SK-N-SH treated with all-trans-retinoic acid at 6 μM for 48 hours (cell line): ENCODE results near the gene SCN2A.

ENCODE experiments used
- ATAC-seq: fragments of 200-7000 bp; cut with Tn5 transposase; 3 replicates; pipeline ENCODE4 v1.9.1; 2020; ENCODE audit warnings: mild to moderate bottlenecking, moderate library complexity
- ARNTL ChIP-seq: fragments of 450-650 bp; formaldehyde crosslinking; IDR thresholded peaks from 2 replicates; pipeline ENCODE4 v1.5.0; 2020; ENCODE audit warnings: low read depth, mild to moderate bottlenecking, moderate library complexity, borderline replicate concordance
- CSDC2 ChIP-seq: fragments of 250-450 bp; sonication (Bioruptor Pico); IDR thresholded peaks from 2 replicates; pipeline ENCODE4 v1.5.0; 2020; ENCODE audit warnings: mild to moderate bottlenecking, moderate library complexity
- ESRRG ChIP-seq: fragments of 250-450 bp; sonication (Bioruptor Pico); IDR thresholded peaks from 2 replicates; pipeline ENCODE4 v1.6.1; 2021; ENCODE audit warnings: mild to moderate bottlenecking
- ISL1 ChIP-seq: fragments of 250-450 bp; sonication (Bioruptor Pico); IDR thresholded peaks from 2 replicates; pipeline ENCODE4 v2.1.2; 2022; ENCODE audit warnings: mild to moderate bottlenecking, moderate library complexity
- OSR1 ChIP-seq: fragments of 250-450 bp; sonication (Bioruptor Pico); IDR thresholded peaks from 2 replicates; pipeline ENCODE4 v1.8.0; 2022; ENCODE audit warnings: moderate library complexity, mild to moderate bottlenecking, inconsistent platforms
- PATZ1 ChIP-seq: fragments of 250-450 bp; sonication (Bioruptor Pico); IDR thresholded peaks from 2 replicates; pipeline ENCODE4 v1.8.0; 2020; ENCODE audit warnings: mild to moderate bottlenecking, moderate library complexity, borderline replicate concordance
- POU6F1 ChIP-seq: fragments of 250-450 bp; sonication (Bioruptor Pico); IDR thresholded peaks from 2 replicates; pipeline ENCODE4 v1.8.0; 2021; ENCODE audit warnings: low read depth, mild to moderate bottlenecking, moderate library complexity, borderline replicate concordance
- PPARA ChIP-seq: fragments of 250-450 bp; sonication (Bioruptor Pico); IDR thresholded peaks from 2 replicates; pipeline ENCODE4 v1.5.0; 2020; ENCODE audit warnings: mild to moderate bottlenecking, borderline replicate concordance
- RARB ChIP-seq: fragments of 250-450 bp; sonication (Bioruptor Pico); IDR thresholded peaks from 2 replicates; pipeline ENCODE4 v1.8.0; 2021; ENCODE audit warnings: mild to moderate bottlenecking, moderate library complexity
- SNAI2 ChIP-seq: fragments of 250-450 bp; sonication (Bioruptor Pico); IDR thresholded peaks from 2 replicates; pipeline ENCODE4 v1.5.0; 2020; ENCODE audit warnings: mild to moderate bottlenecking, moderate library complexity
- TCF4 ChIP-seq: fragments of 250-450 bp; sonication (Bioruptor Pico); IDR thresholded peaks from 2 replicates; pipeline ENCODE4 v1.8.0; 2021; ENCODE audit warnings: mild to moderate bottlenecking, moderate library complexity, borderline replicate concordance
- TOX ChIP-seq: fragments of 250-450 bp; sonication (Bioruptor Pico); IDR thresholded peaks from 2 replicates; pipeline ENCODE4 v1.8.0; 2021; ENCODE audit warnings: mild to moderate bottlenecking, moderate library complexity, borderline replicate concordance
- TSHZ2 ChIP-seq: fragments of 250-450 bp; sonication (Bioruptor Pico); IDR thresholded peaks from 2 replicates; pipeline ENCODE4 v1.5.0; 2020; ENCODE audit warnings: mild to moderate bottlenecking, moderate library complexity
- ZC3H10 ChIP-seq: fragments of 250-450 bp; sonication (Bioruptor Pico); IDR thresholded peaks from 2 replicates; pipeline ENCODE4 v1.5.1; 2021; ENCODE audit warnings: mild to moderate bottlenecking, moderate library complexity
- ZFP30 ChIP-seq: fragments of 450-650 bp; formaldehyde crosslinking; IDR thresholded peaks from 2 replicates; pipeline ENCODE4 v1.5.0; 2022; ENCODE audit warnings: mild to moderate bottlenecking, moderate library complexity
- ZNF565 ChIP-seq: fragments of 450-650 bp; formaldehyde crosslinking; conservative IDR thresholded peaks from 2 replicates; pipeline ENCODE4 v1.5.0; 2020; ENCODE audit warnings: low read depth, mild to moderate bottlenecking, moderate library complexity
- ZNF70 ChIP-seq: fragments of 450-650 bp; formaldehyde crosslinking; IDR thresholded peaks from 2 replicates; pipeline ENCODE4 v1.5.0; 2020; ENCODE audit warnings: mild to moderate bottlenecking, moderate library complexity
- ZNF8 ChIP-seq: fragments of 450-650 bp; formaldehyde crosslinking; IDR thresholded peaks from 2 replicates; pipeline ENCODE4 v1.5.0; 2020; ENCODE audit warnings: mild to moderate bottlenecking, moderate library complexity
- TF ChIP-seq, protein P1 (sequence below): fragments of 250-450 bp; sonication (Bioruptor Pico); IDR thresholded peaks from 2 replicates; pipeline ENCODE4 v1.5.1; 2020; ENCODE audit warnings: low read depth, mild to moderate bottlenecking, moderate library complexity
- TF ChIP-seq, protein P2 (sequence below): fragments of 250-450 bp; sonication (Bioruptor Pico); IDR thresholded peaks from 2 replicates; pipeline ENCODE4 v1.5.1; 2021; ENCODE audit warnings: mild to moderate bottlenecking, moderate library complexity

The SCN2A gene

GRCh38 chr2:165205865-165206264 is 33.3 kb upstream of the SCN2A start:
- ATAC-seq = no peak
- no peak for TF ChIP-seq SNAI2
- TF ChIP-seq TOX (CRISPR knock-in tag) = no peak
- TF ChIP-seq ZNF8 (CRISPR knock-in tag) = no peak
- TF ChIP-seq ZNF565 (CRISPR knock-in tag) = no peak
- TF ChIP-seq POU6F1 (CRISPR knock-in tag) = no peak
- no peak for TF ChIP-seq TSHZ2 (CRISPR knock-in tag)
- no peak for TF ChIP-seq ESRRG (CRISPR knock-in tag)
- no peak for TF ChIP-seq ZC3H10 (CRISPR knock-in tag)
- TF ChIP-seq, protein P1, sequence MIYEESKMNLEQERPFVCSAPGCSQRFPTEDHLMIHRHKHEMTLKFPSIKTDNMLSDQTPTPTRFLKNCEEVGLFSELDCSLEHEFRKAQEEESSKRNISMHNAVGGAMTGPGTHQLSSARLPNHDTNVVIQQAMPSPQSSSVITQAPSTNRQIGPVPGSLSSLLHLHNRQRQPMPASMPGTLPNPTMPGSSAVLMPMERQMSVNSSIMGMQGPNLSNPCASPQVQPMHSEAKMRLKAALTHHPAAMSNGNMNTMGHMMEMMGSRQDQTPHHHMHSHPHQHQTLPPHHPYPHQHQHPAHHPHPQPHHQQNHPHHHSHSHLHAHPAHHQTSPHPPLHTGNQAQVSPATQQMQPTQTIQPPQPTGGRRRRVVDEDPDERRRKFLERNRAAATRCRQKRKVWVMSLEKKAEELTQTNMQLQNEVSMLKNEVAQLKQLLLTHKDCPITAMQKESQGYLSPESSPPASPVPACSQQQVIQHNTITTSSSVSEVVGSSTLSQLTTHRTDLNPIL = no peak
- TF ChIP-seq RARB (CRISPR knock-in tag) = no peak
- TF ChIP-seq ISL1 (CRISPR knock-in tag) = no peak
- TF ChIP-seq TCF4 (CRISPR knock-in tag) = no peak
- no peak for TF ChIP-seq PATZ1 (CRISPR knock-in tag)
- TF ChIP-seq, protein P2, sequence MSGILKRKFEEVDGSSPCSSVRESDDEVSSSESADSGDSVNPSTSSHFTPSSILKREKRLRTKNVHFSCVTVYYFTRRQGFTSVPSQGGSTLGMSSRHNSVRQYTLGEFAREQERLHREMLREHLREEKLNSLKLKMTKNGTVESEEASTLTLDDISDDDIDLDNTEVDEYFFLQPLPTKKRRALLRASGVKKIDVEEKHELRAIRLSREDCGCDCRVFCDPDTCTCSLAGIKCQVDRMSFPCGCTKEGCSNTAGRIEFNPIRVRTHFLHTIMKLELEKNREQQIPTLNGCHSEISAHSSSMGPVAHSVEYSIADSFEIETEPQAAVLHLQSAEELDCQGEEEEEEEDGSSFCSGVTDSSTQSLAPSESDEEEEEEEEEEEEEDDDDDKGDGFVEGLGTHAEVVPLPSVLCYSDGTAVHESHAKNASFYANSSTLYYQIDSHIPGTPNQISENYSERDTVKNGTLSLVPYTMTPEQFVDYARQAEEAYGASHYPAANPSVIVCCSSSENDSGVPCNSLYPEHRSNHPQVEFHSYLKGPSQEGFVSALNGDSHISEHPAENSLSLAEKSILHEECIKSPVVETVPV (CRISPR knock-in tag) = no peak
- TF ChIP-seq CSDC2 (CRISPR knock-in tag) = no peak

- no peak for TF ChIP-seq CSDC2 (CRISPR knock-in tag)
- no peak for TF ChIP-seq SNAI2
- no peak for TF ChIP-seq ISL1 (CRISPR knock-in tag)
- TF ChIP-seq TSHZ2 (CRISPR knock-in tag) = no peak
- TF ChIP-seq ZFP30 = no peak
- no peak for TF ChIP-seq ARNTL (CRISPR knock-in tag)
- no peak for TF ChIP-seq RARB (CRISPR knock-in tag)
- TF ChIP-seq PPARA (CRISPR knock-in tag) = no peak
- TF ChIP-seq ZC3H10 (CRISPR knock-in tag) = no peak
- TF ChIP-seq ZNF70 (CRISPR knock-in tag) = no peak
- TF ChIP-seq, protein P2 (CRISPR knock-in tag) = no peak
- no peak for TF ChIP-seq ZNF565 (CRISPR knock-in tag)
- TF ChIP-seq OSR1 (CRISPR knock-in tag) = no peak
- TF ChIP-seq TOX (CRISPR knock-in tag) = no peak
- no peak for TF ChIP-seq POU6F1 (CRISPR knock-in tag)
- ATAC-seq = no peak
Observed at GRCh38 chr2:165208094-165208493, 31.1 kb upstream of the SCN2A start.
